HG03135 (cell line): Measurements from ENCODE around the gene TUBA4B.

Experiments used
- ATAC-seq: cut with Tn5 transposase; IDR thresholded peaks from one replicate; pipeline ENCODE4 v1.9.1; 2021; ENCODE audit warnings: mild to moderate bottlenecking, moderate library complexity; ENCODE audit not compliant: unreplicated experiment

Gene TUBA4B

DNA sequence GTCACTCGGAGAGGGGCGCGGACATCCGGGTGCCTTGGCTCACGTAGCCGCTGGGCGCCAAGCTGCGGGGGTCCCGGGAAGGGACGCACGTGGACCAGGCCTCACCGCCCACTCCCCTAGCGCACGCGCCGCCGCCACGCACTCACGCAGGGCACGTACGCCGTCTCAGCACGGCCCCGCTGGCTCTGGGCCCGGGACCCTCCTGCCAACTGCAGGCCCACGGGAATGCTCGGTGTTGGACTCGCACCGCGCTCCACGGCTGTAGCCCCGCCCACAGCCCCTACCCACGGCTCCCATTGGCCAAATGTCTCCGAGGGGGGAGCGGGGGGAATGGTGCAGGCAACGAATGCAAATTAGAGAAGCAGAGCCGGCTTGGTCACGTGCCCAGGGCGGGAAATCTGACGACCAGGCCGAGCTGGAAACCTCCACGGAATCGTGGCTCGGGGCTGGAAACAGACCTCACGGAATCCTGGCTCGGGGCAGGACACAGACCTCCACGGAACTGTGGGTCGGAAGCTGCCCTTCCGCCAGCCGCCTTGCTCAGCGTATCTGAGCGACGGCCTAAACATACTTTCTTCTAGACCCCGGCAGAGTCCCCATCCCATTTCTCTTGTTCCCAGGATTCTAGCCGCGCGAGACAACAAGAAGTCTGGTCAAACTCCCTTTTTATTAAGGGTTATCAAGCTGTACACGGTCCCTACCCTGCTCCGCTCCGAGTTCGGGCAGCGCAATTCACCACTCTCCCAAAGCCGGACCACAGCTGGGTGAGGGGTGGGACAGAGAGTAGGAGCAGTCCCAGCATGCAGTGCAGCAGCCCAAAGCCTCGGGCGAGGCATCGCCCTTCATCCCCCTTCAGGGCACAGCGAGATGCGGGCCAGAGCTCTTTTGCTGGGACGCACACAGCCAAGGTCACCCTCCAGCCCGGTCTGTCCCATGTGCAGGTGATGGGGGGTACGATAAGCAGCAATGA is 34.0 kb upstream of the TUBA4B start, which contains the start of gene ABCB6:
ABCB6 (minus strand) TSS at position 227 of the 970 bp plus-strand sequence. CDS start 285 bp downstream, outside the sequence.
- ATAC-seq = peak; percentile 70

- ATAC-seq = no peak
These were observed 33.1 kb upstream of the TUBA4B start for GRCh38 chr2:219219784-219220532.

GRCh38 chr2:219220652-219221402 is 32.2 kb upstream of the TUBA4B start:
- no peak for ATAC-seq

DNA sequence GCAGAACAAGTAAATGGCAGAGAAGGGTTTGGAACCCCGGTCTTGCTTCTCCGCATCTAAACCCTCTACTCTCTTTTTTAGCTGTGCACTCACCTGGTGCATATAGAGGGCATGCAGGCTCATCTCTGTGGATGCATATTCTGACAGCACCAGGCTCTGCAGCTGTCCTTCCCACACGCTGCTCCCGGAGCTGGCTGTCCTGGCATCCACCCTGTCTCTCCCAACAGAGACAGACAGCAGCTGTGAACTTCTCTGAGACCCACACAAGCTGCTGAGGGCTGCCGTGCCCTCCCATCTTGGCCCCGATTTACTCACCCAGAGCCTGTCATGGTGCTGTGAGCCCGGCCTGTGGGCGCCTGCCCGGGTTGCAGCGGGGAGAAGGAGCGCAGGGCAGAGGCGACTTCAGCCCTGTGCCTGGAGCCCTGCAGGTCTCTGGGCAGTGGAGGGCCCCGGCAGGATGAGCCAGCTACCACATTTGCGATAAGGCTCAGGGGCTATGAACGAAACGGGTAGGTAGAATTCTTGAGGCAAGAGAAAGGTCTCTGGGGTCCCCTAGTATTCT is 31.0 kb upstream of the TUBA4B start:
- ATAC-seq = no peak

DNA sequence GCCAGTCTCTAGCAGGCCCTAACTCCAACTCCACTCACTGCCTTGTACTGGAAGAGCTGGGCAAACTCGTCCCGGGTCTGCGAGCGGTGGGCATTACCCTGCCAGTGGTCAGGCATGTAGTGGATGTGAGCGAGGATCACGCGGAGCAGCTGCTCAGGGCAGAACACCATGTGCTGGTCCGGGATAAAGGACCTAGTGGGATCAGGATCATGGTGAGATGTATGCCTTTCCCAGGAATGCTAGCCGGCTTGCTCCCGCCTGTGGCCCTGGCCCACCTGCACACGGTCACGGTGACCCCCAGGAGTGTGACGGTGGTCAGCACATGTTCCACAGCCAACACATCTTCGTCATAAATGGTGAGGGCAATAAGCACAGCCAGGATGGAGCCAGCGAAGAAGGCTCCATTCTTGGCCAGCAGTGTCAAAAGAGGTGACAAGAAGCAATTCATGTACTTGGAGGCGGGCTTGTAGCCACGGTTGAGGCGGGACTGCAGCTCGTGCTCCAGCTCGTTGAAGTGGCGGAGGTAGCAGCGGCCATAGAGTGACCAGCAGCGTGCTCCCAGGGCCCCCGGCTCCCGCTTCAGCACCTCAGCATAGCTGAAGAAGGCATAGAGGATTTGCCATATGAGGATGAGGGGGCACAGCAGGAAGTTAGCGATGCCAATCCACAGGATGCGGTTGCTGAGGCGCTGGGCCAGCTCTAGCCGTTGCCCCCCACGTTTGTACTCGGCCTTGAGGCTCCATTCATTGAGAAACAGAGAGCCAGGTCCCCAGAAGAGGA is 29.0 kb upstream of the TUBA4B start:
- no peak for ATAC-seq

DNA sequence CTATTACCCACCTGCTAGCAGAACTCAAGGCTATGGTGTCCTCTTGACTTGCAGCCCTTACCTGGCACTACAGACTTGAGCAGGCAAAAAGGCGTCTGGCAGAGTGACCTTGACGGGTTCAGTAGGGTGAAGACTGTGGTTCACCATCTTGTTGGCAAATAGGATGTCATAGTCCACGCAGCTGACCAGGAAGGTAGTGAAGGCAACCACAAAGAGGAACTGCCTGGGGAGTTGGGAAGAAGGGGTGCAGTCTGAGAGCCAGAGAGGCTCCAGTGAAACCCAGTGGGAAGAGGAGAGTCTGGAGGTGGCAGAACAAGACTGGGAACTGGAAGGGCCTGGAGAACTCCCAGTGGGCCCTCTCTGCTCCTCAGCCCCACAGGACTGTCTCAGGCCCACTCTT is 27.7 kb upstream of the TUBA4B start:
- no peak for ATAC-seq

- ATAC-seq = no peak
These were observed 24.8 kb upstream of the TUBA4B start for GRCh38 chr2:219228041-219228910.

GRCh38 chr2:219228911-219229304 is 24.1 kb upstream of the TUBA4B start:
- ATAC-seq = peak; percentile 5

GRCh38 chr2:219229305-219230058 is 23.6 kb upstream of the TUBA4B start, which contains the start of the genes ANKZF1 and ATG9A:
TSS of gene ANKZF1 (plus strand) at chr2:219229806. CDS start at chr2:219230258, 452 bp downstream.
TSS of gene ATG9A (minus strand) at chr2:219229636. CDS start at chr2:219228024, 1,612 bp downstream.
- peak; percentile 98 for ATAC-seq

DNA sequence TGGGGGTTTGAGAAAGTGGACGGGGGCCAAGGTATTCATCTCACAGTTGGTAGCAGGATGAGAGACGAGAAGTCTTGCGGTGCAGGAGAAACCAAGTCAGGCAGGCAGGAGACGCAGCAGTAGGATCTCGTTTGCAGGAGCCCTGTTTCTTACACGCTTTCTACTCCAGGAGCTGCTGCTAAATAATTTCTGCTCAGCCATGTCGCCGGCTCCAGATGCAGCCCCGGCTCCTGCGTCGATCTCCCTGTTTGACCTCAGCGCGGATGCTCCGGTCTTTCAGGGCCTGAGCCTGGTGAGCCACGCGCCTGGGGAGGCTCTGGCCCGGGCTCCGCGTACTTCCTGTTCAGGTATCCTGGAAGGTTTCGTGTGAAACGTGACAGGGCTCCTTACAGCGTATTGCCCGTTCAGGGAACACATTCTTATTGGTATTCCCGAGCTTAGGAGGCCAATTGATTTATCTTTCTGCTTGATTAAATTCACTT is 22.9 kb upstream of the TUBA4B start:
- ATAC-seq = no peak

DNA sequence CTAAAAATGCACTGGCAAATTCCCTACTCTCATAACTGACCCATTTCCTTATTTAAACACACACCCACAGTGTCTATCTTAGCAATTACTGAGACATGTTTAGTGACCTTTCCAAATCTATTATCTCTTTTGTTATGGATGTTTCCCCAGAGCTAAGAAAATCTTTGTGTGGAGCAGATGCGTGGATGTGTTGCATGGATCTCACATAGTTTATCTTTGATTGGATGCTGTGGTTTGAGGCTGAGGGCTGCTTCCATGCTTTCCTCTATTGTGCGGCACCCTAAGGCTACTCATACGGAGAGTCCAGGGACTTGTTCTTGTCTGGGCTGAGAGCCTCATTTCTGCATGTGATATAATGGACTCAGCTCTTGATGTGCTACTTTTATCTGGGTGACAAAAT is 18.7 kb upstream of the TUBA4B start:
- no peak for ATAC-seq

GRCh38 chr2:219243291-219243761 is 9.7 kb upstream of the TUBA4B start:
- no peak for ATAC-seq

DNA sequence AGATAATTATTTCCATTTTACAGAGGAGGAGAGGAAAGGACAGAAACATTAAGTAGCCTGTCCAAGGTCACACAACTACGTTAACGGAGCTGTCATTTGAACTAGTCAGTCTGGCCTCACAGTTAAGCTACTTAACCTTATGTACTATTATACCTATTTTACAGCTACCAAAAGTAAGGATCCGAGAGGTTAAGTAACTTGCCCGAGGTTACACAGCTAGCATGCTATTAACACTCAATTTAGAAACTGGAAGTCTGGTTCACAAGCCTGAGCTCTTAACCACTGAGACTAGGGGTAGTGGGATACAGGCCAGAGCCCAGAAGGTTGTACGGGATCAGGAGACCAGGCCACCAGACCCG is 8.3 kb upstream of the TUBA4B start:
- no peak for ATAC-seq

DNA sequence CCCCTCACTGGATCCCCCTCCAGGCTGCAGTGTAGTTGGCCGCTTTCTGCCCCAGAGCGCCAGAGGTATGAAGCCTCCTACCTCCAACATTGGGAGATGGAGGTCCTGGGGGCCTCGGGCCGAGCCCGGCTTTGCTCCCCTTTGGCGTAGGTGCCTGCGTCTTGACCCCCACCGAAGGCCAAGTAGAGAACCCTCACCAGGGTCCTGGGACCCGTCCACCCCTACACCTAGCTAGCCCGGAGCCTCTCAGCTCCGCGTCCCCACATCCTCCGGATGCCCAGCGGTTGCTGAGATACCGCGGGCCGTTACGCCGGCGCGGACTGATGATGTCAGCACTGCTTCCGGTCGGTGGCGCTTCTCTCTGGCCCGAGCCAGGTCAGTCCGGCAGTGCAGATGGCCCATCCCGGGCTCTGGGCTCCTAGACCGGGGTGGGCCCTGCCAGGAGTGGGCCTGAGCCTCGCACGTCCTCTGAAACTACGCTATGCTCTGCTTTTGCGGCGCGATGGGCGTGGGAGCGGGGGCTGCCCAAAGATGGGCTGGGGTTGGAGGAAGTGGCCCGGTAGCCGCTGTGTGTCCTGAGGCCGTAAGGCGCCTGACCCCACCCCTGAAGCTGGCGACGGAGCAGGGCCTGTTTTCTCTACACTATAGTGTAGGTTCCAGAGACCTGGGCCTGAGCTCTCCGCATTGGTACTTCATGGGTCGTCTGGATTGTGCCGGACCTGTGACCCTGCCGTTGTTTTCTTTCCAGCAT is 7.7 kb upstream of the TUBA4B start, which contains the start of the genes GLB1L and STK16:
GLB1L (minus strand) TSS at position 297 of the 751 bp plus-strand sequence. CDS start 1,871 bp downstream, outside the sequence.
STK16 (plus strand) TSS at position 332 of the 751 bp plus-strand sequence. CDS start 521 bp downstream, outside the sequence.
- ATAC-seq = peak; percentile 72

DNA sequence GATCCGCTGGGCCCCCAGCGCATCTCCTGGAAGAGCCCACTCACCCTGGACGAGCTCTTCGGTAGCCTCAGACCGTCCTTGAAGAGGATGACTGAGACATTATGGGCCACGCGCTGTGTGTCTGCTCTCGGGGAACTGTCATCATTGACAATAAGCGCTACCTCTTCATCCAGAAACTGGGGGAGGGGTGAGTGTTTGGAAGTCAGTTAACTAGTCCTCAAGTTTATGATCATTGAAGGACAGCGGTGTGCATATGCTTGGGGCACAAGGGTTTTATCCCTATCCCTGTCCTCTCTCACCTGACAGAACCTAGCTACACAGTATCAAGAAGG is 7.2 kb upstream of the TUBA4B start:
- no peak for ATAC-seq

GRCh38 chr2:219246559-219246958 is 6.5 kb upstream of the TUBA4B start:
- no peak for ATAC-seq
